Occipital lobe (tissue), 2 donors: ENCODE results near the gene ZNF853. TPM values are rescaled to one million over a fixed set of nuclear protein-coding genes. Genes with fewer than 3 reads are reported as not detected.
"Not testable (repeated sequence)": the region's sequence is repeated elsewhere in the genome, so short reads cannot be mapped to it uniquely, and the experiment has no call there.

ENCODE experiments used
- DNase-seq: peaks from one replicate; lab custom pipeline; 2025; lab: John Stamatoyannopoulos, UW
- total RNA-seq: library from RNA; depleted of rRNA; stranded (reverse); fragments of >200 nt; gene quantifications from one replicate; pipeline ENCODE4 v1.2.3, GENCODE V29; 2014

Gene ZNF853
- total RNA-seq, 1 donor from 2014 or later: 23.6 TPM

DNA sequence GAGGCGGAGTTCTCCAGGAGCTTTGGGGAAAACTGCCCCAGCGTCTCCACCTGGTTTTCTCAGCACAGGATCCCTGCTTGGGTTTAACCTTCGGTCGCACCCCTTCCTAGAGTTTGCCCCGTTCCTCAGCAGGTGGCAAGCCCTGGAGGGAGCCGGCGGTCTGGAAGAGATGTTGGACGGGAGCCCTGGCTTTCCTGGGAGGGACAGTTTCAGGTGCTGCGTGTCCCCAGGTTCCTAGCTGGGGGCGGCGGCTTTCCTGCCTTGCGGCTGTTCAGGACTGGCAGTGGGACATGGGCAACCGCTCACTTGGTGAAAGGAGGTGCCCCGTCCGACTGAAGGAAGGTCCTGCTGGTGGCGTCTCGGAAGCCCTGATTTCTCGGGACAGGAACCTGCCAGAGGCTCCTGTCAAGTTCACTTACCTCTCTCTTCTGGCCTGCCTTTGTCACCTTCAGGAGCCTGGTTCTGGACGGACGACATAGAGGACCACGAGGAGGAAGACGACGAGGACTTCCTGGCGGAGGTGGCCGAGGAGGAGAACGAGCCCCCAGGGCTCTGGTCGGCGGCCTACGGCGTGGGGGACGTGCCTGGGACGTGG, 36.5 kb downstream of the ZNF853 start:
- no peak for DNase-seq

DNA sequence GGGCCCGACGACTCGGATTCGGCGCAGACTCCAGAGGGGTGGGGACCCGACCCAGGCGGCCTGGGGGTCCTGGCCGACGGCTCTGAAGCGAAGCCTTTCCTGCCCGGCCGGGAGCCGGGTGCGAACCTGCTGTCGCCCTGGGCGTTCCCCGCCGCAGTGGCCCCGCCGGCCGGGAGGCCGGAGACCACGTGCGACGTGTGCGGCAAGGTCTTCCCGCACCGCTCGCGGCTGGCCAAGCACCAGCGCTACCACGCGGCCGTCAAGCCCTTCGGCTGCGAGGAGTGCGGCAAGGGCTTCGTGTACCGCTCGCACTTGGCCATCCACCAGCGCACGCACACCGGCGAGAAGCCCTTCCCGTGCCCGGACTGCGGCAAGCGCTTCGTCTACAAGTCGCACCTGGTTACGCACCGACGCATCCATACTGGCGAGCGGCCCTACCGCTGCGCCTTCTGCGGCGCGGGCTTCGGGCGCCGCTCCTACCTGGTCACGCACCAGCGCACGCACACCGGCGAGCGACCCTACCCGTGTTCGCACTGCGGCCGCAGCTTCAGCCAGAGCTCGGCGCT, 37.1 kb downstream of the ZNF853 start:
- no peak for DNase-seq

DNA sequence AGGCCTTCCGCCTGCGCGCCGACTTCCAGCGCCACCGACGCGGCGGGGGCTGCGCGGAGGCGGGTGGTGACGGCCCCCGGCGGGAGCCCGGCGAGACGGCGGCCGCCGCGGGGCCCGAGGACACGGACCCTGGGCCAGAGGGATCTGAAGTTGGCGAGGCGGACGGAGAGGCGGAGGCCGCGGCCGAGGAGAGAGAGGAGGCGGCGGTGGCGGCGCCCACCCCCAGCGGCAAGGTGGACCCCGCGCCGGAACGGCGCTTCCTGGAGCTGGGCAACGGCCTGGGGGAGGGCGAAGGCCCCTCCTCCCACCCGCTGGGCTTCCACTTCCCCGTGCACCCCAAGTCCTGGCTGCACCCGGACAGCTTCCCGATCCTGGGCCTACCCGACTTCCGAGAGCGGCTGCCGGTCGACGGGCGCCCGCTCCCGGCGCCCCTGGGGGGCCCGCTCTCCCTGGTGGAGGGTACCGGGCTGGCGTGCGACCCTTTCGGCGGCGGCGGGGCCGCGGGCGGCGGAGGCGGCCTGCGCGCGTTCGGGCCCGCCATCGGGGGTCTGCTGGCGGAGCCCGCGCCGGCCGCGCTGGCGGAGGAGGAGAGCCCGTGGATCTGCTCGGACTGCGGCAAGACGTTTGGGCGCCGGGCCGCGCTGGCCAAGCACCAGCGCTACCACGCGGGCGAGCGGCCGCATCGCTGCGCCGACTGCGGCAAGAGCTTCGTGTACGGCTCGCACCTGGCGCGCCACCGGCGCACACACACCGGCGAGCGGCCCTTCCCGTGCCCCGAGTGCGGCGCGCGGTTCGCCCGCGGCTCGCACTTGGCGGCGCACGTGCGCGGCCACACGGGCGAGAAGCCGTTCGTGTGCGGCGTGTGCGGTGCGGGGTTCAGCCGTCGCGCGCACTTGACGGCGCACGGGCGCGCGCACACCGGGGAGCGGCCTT, 37.9 kb downstream of the ZNF853 start:
- DNase-seq: no peak

DNA sequence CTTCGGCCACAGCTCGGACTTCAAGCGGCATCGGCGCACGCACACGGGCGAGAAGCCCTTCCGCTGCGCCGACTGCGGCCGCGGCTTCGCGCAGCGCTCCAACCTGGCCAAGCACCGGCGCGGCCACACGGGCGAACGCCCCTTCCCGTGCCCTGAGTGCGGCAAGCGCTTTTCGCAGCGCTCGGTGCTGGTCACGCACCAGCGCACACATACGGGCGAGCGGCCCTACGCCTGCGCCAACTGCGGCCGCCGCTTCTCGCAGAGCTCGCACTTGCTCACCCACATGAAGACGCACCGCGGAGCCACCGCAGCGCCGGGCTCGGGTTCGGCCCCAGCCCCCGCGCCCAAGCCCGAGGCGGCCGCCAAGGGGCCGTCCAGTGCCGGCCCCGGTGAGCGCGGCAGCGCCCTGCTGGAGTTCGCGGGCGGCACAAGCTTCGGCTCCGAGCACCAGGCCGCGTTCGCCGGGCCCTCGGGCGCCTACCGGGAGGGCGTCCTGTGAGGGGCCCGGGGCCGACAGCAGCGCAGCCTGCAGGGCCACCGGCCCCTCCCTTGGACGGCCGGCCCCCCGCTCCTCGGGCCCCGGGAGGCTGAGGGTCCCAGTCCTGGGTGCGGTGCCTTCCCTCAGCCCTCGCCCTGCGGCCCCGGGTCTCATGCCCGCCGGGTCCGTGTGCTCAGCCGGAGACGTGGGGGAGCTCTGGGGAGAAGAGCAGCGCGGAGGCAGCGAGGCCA, 38.9 kb downstream of the ZNF853 start:
- DNase-seq: no peak

DNA sequence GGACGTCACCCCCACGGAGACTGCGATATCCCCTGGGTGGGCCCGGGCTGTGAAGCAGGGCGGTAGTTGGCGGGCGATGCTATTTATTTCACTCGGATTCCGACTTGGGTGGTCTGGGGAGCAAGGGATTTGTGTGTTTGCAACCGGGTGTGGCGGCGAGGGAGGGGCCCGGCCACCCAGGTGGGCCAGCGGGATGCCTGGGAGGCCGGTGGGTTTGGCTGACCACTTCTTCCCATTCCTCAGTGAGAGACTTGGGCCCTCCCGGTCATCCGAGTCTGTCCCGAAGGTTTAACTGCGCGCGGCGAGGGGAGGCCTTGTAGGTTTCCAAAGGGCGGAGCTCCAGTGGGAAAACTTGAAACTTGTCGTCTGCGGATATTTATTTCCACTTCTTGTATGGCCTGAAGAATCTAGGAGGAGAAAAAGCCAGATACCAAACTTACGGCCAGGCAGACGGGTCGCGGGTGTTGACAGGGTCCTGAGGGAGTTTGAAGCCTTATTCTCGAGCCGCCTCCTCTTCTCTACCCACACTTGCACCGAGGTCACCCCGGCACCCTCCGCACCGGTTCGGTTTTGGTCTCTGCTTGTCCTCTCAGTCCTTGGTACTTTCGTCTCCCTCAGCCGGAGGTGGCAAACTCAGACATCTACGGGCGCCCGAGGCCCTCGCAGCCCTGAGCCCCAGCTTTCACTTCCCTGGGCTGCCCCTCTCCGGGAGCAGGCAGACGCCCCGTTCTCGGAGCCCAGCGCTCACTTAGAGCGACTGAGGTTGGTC, 39.6 kb downstream of the ZNF853 start:
- no peak for DNase-seq

DNA sequence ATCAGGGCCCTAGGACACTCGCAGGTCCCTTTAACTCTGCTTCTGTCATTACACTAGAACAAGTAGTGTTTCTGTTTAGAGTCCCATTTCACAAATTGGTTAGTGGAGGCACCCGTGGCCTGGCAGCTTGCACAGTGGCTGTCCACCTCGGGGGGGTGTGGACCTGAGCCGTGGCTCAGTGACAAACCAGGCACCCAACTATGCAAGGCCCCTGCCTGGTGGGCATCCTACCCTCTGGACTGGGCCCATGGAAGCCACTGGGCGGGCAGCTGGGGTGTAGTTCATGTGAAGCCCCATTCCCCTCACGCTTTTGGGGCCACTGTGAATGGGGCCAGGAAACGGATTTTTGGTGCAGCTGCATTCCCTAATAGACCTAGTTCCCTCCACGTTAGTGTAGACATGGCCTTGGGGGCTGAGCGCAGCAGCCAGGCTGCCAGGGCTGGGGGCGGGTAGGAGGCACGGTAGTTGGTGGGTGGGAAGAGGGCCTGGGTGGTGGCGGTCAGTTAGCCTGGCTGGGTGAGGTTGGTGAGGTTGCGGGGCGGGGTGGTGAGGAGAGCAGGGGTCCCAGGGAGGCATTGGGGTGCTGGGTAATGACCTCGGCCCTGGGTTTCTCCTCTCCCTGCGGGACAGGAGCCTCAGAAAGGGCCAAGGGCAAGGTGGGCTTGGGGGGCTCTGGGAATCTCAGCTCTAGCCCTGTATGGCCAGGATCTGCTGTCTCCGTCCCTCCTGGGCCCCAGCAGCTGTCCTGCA, 40.4 kb downstream of the ZNF853 start:
- no peak for DNase-seq

DNA sequence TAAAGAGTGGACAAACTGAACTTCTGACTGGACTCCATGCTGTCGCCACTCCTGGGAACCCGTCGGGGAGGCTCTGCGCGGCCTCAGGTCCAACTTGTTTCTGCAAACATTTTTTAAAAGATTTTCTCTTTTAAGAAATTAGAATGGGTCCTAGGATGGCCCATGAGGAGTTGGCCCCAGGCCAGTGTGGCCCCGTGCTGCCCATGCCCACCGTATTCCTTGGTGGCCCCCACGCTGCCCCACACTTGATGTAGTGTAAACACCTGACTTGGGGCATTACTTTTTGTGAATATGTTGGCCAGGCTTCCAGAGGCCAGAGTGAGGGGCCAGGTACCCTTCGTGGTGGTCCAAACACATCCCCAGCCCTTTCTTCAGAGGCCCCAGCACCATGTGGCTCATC, 41.0 kb downstream of the ZNF853 start:
- no peak for DNase-seq

DNA sequence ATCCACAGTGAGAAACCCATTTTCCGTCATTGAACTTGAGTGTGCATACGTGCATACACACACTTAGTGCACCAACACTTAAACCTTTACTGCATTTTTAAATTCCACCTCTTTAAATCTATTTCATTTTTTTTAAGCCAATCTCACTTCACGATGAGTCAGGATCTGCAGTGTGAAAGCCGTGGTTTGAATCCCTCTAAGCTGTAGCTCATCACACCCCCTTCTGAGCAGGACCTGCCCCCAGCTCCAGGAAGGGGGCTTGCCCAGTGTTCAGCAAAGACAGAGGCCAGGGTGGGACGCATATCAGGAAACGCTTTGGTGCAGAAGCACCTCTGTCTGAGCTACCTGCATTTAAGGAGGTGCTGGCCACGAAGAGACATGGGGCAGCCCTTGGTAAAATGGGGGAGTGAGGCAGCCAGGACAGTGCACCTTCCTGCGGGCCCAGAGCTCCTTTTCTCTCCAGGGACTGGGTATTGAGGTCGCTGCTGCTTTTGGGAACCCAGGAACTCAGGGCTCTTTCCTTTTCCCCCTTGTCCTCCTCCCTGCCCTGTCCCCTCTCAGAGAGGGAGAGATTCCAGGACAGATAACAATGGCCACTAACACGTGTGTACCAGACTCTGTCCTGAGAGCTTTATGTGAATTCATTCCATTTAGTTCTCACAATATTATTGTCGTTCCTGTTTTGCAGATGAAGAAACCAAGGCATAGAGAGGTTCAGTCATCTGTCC, 43.4 kb downstream of the ZNF853 start:
- DNase-seq: no peak

DNA sequence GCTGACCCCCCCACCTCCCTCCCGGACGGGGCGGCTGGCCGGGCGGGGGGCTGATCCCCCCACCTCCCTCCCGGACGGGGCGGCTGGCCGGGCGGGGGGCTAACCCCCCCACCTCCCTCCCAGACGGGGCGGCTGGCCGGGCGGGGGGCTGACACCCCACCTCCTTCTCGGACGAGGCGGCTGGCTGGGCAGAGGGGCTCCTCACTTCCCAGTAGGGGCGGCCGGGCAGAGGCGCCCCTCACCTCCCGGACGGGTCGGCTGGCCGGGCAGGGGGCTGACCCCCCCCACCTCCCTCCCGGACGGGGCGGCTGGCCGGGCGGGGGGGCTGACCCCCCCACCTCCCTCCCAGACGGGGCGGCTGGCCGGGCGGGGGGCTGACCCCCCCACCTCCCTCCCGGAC, 55.4 kb downstream of the ZNF853 start:
- DNase-seq: not testable (repeated sequence)

Other genes with a start within 250 kb of the ZNF853 start
- gene RAC1, start 241.1 kb upstream of the ZNF853 start, total RNA-seq: 41.6 TPM
- 27.9 TPM for gene DAGLB, start 167.7 kb upstream of the ZNF853 start, total RNA-seq
- 84.1 TPM for gene KDELR2, start 131.5 kb upstream of the ZNF853 start, total RNA-seq
- gene GRID2IP, start 64.1 kb upstream of the ZNF853 start, total RNA-seq: 1.2 TPM
- 54.4 TPM for gene ZDHHC4, start 38.2 kb upstream of the ZNF853 start, total RNA-seq
- 18.2 TPM for gene INTS15, start 25.6 kb upstream of the ZNF853 start, total RNA-seq
- 18.2 TPM for gene ZNF316, start 21.7 kb downstream of the ZNF853 start, total RNA-seq
- gene ZNF12, start 91.3 kb downstream of the ZNF853 start, total RNA-seq: 33.4 TPM
- gene RSPH10B2, start 138.5 kb downstream of the ZNF853 start, total RNA-seq: 1.7 TPM
- gene CCZ1B, start 210.7 kb downstream of the ZNF853 start, total RNA-seq: 132 TPM